Measurements from ENCODE around the gene GRID1. TPM values are rescaled to one million over a fixed set of nuclear protein-coding genes. Genes with fewer than 3 reads are reported as not detected.
A peak's percentile ranks its signal among the peaks of the same experiment; 100 is the strongest.
"Not testable (repeated sequence)": the region's sequence is repeated elsewhere in the genome, so short reads cannot be mapped to it uniquely, and the experiment has no call there.

The GRID1 gene
- total RNA-seq, 1 experiment from 2014 or later: 0.17 TPM

- in situ Hi-C loops (cut with HindIII; ENCODE audit: low sequenced_read_pairs): no loop called here
- DNase-seq (ENCODE audit: low spot score): no peak
Measured at GRCh38 chr10:86393362-86393761, 26.8 kb upstream of the GRID1 start.

DNA sequence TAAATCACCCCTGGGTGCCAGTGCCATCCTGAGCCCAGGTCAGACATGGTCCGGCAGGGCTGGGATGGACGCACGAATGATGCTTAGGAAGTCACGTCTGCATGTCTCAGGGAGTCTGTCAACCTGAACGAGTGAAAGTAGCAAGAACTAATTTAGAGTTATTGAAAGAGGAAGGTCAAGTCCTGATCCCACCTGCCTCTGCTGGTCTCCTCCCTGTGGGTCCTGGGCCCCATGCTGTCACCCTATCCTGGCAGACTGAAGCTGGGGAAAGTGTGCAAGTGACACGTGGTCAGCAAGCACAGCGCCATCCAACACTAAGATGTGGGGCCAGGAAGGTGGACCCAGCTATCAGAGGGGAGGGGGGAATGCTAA is 26.1 kb upstream of the GRID1 start:
- in situ Hi-C loops (cut with HindIII; ENCODE audit: low sequenced_read_pairs): no loop called here

DNA sequence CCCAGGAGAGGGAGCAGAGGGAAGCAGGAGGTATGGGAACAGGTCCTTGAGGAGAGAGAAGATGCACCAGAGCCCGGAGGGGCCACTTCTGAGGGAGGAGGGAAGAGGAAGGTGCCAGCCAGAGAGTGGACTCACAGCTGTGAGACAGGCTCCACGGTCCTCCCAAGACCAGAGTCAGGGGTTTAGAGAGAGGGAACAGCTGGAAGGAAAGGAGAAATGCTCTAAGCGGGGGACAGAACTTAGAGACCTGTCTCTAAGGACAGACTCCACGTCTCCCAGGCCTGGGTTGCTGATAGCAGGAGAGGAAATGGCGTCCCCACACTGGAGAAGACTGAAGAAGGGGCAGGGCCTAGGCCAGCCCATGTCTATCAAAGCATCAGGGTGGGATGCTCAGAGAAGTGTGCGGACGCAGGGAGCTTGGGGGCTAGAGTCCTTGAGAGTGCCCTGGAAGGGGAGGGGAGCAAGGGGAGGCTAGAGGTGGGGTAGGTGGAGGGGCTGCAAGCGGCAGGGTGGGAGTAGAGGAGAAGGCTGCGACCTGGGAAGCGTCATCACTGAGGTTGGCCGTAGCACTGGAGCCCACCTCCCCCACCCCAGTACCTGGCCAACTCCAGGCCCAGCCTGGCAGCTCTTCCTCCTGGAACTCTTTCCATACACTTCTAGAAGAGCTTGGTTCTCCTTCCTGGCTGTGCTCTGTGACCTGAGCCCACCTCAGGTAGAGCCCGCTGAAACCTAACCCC is 25.6 kb upstream of the GRID1 start:
- no peak for DNase-seq (ENCODE audit: low spot score)
- in situ Hi-C loops (cut with HindIII; ENCODE audit: low sequenced_read_pairs): no loop called here

More for the DNA sequence above, 26.1 kb upstream of the GRID1 start:
- DNase-seq (ENCODE audit: low spot score): no peak

- no peak for DNase-seq (ENCODE audit: low spot score)
- in situ Hi-C loops (cut with HindIII; ENCODE audit: low sequenced_read_pairs): no loop called here
Measured at GRCh38 chr10:86391236-86391840, 24.7 kb upstream of the GRID1 start.

GRCh38 chr10:86390337-86391120 is 23.9 kb upstream of the GRID1 start:
- DNase-seq (ENCODE audit: low spot score): no peak
- in situ Hi-C loops (cut with HindIII; ENCODE audit: low sequenced_read_pairs): no loop called here

- DNase-seq (ENCODE audit: low spot score): no peak
- in situ Hi-C loops (cut with HindIII; ENCODE audit: low sequenced_read_pairs): no loop called here
Measured at GRCh38 chr10:86389441-86390193, 23.0 kb upstream of the GRID1 start.

DNA sequence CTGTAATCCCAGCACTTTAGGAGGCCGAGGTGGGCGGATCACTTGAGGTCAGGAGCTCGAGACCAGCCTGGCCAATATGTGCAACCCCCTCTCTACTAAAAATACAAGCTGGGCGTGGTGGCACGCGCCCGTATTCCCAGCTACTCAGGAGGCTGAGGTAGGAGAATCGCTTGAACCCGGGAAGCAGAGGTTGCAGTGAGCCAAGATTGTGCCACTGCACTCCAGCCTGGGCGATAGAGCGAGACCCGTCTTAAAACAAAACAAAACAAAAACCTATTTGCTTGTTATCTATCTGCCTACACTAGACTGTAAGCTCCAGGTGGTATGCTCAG is 22.5 kb upstream of the GRID1 start:
- in situ Hi-C loops (cut with HindIII; ENCODE audit: low sequenced_read_pairs); DNase-seq (ENCODE audit: low spot score): not testable (repeated sequence)

- no peak for DNase-seq (ENCODE audit: low spot score)
- in situ Hi-C loops (cut with HindIII; ENCODE audit: low sequenced_read_pairs): no loop called here
Measured at GRCh38 chr10:86388119-86388704, 21.6 kb upstream of the GRID1 start.

DNA sequence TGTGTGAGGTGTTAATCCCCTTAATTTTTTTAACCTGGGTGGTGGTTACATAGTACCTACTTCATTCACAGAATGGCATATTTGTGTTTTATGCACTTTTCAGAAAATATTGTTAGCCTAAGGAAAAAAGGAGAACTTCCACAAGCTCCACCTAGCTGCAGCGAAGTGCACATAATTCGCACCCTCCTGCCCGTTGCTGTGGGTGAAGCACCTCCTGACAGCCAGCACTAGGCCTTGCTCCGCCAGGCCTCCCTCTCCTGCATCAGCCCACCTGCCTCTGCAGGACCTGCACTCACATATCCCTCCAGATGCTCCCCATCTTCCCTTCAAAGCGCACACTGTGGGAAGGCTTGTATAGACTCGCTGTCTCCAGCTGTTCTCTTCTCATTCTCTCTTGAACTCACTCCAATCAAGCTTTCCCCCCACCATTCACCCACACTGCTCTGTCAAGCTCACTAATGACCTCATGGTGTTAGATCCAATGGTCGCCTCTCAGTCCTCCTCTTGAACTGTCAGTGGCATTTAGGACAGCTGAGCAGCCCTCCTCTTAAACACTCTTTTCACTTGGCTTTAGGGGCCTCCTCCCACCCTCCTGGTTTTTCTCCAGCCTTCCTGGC is 20.7 kb upstream of the GRID1 start:
- in situ Hi-C loops (cut with HindIII; ENCODE audit: low sequenced_read_pairs): no loop called here
- DNase-seq (ENCODE audit: low spot score): no peak

- in situ Hi-C loops (cut with HindIII; ENCODE audit: low sequenced_read_pairs): no loop called here
- DNase-seq (ENCODE audit: low spot score): no peak
Measured at GRCh38 chr10:86385806-86386205, 19.2 kb upstream of the GRID1 start.

DNA sequence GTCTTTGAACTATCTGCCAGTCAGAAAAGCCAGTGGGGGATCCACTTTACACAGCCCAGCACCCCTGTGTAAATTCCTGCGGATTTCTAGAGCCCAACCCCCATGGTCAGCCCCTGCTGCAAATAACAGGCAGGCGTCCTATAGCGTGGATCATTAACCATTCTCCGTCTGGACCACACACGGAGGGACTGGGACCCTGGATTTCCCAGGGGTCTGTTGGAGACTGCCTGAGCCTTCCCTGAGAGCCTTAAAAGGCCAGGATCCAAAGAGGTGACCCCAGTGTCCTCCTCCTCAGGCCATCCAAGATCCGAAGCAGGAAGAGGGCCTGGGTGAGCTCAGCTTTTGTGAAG is 11.2 kb upstream of the GRID1 start:
- no peak for DNase-seq (ENCODE audit: low spot score)
- in situ Hi-C loops (cut with HindIII; ENCODE audit: low sequenced_read_pairs): no loop called here

DNA sequence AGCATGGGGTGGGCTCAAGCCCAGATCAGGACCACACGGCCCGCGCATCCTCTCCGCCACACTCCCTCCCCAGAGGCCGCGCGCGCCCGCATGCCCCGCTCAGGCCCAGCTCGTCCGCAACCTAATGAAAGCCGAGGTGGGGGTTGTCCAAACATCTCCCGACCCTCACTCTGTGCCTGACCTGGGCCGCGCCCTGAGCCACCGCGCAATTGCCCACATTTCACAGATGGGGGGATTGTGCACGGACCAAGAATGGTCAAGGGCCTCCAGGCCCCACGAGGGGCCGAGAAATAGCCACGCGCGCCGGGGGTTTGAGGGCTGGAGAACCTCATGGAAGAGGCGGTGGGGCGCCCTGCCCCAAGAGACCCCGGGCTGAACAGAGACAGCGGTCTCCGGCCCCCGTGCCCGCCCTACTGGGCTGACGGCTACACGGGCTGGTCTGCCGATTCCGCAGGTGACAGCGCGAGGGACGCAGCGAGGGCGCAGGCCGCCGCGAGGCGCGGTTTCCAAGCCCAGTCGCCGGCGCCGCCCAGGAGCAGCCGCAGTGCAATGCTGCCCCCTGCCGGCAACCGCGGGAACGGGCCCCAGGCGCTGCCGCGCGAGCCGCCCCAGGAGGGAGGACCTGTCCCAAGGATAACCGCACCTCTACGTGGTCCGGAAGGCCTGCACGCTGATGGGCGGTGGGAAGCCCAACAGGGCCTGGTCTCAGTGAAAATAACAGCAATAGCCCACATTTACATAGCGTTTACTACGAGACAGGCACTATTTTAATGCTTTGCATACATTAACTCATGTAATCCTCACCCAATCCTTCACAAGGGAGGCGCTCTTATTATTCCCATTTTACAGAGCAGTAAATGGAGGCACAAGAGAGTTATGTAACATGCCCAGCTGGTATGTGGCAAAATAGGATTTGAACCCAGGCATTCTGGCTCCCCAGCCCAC is 10.5 kb upstream of the GRID1 start:
- in situ Hi-C loops (cut with HindIII; ENCODE audit: low sequenced_read_pairs): no loop called here

DNA sequence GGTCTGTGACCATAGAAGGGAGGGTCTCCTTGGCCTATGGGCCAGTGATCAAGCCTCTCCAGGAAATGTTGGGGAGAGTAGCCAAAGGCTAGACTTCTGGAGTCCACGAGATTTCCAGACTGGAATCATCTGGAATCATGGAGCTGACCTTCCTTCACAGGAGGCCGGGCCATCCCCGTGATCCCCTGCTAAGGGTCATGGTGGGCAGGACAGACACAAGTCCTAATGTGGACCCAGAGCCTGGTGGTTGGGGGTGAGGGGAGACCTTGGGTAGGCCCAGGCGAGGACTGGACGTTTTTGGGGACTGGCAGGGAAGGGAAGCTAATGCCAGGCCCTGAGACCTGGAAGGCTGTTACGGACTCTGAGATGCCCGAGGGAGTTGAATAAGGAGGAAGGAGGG is 9.8 kb upstream of the GRID1 start:
- in situ Hi-C loops (cut with HindIII; ENCODE audit: low sequenced_read_pairs): no loop called here
- DNase-seq (ENCODE audit: low spot score): no peak

More for the DNA sequence above, 10.5 kb upstream of the GRID1 start:
- peak; percentile 53 for DNase-seq (ENCODE audit: low spot score)

DNA sequence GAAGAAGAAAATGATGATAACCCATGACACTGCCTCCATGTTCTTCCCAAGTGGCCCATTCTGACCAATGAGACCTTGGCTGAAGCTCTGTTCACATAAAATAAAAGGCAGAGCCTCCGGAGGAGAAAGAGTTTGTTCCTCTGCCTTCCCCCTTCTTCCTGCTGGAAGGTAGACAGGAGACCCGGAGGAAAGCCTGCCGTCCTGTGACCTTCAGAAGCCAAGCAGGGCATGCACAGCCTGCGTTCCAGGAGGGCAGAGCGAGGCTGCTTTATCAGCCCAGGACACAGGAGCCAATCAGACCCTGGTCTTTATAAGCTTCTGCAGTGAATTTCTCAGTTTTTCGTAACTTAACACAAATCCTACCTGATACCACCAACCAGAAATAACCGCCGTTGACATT is 8.6 kb upstream of the GRID1 start:
- in situ Hi-C loops (cut with HindIII; ENCODE audit: low sequenced_read_pairs): no loop called here

GRCh38 chr10:86374664-86375063 is 8.1 kb upstream of the GRID1 start:
- no peak for DNase-seq (ENCODE audit: low spot score)

More for the DNA sequence above, 8.6 kb upstream of the GRID1 start:
- no peak for DNase-seq (ENCODE audit: low spot score)

DNA sequence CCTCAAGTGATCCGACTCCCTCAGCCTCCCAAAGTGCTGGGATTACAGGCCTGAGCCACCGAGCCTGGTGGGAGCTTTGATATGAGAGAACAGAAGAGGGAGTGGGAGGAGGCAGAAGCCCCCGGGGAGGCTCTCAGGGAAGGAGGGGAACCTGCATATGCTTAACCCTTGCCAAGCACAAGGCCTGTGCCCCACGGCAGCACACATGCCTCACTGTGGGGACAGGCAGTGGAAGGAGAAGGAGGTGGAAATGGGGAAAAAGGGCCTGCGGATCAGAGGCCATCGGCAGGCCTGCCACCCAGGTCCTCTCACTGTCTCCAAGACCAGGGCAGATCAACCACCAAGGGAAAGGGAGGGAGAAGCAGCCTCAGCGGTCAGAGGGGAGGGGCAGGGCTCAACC is 7.2 kb upstream of the GRID1 start:
- in situ Hi-C loops (cut with HindIII; ENCODE audit: low sequenced_read_pairs): no loop called here
- DNase-seq (ENCODE audit: low spot score): no peak

More at GRCh38 chr10:86374664-86375063, 8.1 kb upstream of the GRID1 start:
- in situ Hi-C loops (cut with HindIII; ENCODE audit: low sequenced_read_pairs): no loop called here

DNA sequence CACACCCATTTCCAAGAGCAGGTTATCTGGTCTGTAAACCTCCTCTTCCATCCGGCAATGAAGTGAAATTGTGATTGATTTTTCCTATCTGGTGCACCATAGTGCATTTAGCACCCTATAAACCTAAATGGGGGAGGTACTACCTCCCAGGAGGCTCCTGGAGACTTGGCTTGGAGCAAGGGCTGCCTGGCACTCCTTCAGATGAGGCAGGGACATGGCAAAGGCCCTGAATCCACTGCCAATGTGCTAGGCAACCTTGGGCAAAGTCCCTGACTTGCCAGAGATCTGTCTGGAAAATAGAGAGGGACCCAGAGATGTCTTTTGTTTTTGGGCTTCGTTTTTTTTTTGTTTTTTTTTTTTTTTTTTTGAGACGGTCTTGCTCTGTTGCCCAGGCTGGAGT is 6.7 kb upstream of the GRID1 start:
- in situ Hi-C loops (cut with HindIII; ENCODE audit: low sequenced_read_pairs): no loop called here
- no peak for DNase-seq (ENCODE audit: low spot score)

DNA sequence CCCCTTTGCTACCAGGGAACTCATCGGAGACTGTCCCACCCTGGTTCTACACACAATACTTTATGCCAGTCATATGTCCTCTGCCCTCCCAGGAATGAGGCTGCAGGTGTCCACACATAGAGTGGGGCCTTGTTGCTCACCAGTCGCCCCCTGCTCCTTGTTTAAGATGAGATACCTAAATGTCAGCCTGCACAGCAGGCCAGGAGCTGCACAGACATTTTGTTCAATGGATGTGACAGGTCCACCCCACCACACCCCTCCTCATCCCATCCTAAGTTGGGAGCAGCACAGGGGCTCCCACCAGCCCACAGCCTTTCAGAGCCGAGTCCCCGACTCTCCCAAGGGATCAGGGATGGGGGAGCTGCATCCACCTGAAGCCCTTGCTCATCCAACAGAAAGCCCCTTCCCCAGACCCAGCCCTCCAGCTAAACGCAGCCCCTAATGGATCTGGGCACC is 6.2 kb upstream of the GRID1 start:
- in situ Hi-C loops (cut with HindIII; ENCODE audit: low sequenced_read_pairs): no loop called here
- no peak for DNase-seq (ENCODE audit: low spot score)

Data from G401 (cell line).